SK-N-SH (cell line): ENCODE data around the gene HOXD10.

Source experiments
- EZH2phosphoT487 ChIP-seq: fragments of 200-600 bp; sonication (generic); IDR thresholded peaks from 2 replicates; pipeline ENCODE4 v1.6.1; 2017; ENCODE audit warnings: low read depth, mixed run types, mild to moderate bottlenecking, antibody characterized with exemption, moderate library complexity, borderline replicate concordance
- GATA2 ChIP-seq: sonication (generic); formaldehyde crosslinking; IDR thresholded peaks from 2 replicates; pipeline ENCODE4 v1.5.0; 2020; ENCODE audit warnings: mild to moderate bottlenecking, missing genetic modification reagents
- POLR2AphosphoS5 ChIP-seq: IDR thresholded peaks from 2 replicates; pipeline ENCODE4 v1.6.1; 2012; ENCODE audit warnings: low read depth, low read length
- RAD21 ChIP-seq: IDR thresholded peaks from 2 replicates; pipeline ENCODE4 v1.6.1; 2012; ENCODE audit warnings: mild to moderate bottlenecking, low read length
- RFX5 ChIP-seq: IDR thresholded peaks from 2 replicates; pipeline ENCODE4 v1.6.1; 2012; ENCODE audit warnings: mild to moderate bottlenecking, improper control_type of control experiment, low read length
- TEAD4 ChIP-seq: IDR thresholded peaks from 2 replicates; pipeline ENCODE4 v1.4.0; 2012; ENCODE audit warnings: mild to moderate bottlenecking, borderline replicate concordance; ENCODE audit not compliant: insufficient read depth
- ZBTB33 ChIP-seq: IDR thresholded peaks from 2 replicates; pipeline ENCODE4 v1.4.0; 2012; ENCODE audit warnings: low read depth, borderline replicate concordance
- TF ChIP-seq, protein P1 (sequence below): fragments of 200-600 bp; sonication (generic); IDR thresholded peaks from 2 replicates; pipeline ENCODE4 v1.6.1; 2017; ENCODE audit warnings: antibody characterized with exemption, mild to moderate bottlenecking, moderate library complexity
- TF ChIP-seq, protein P2 (sequence below): IDR thresholded peaks from 2 replicates; pipeline ENCODE4 v1.6.1; 2012; ENCODE audit warnings: mild to moderate bottlenecking, low read depth, low read length, moderate library complexity
- TF ChIP-seq, protein P3 (sequence below): IDR thresholded peaks from 2 replicates; pipeline ENCODE4 v1.4.0; 2012; ENCODE audit warnings: low read depth, borderline replicate concordance

- TF ChIP-seq, protein P1, sequence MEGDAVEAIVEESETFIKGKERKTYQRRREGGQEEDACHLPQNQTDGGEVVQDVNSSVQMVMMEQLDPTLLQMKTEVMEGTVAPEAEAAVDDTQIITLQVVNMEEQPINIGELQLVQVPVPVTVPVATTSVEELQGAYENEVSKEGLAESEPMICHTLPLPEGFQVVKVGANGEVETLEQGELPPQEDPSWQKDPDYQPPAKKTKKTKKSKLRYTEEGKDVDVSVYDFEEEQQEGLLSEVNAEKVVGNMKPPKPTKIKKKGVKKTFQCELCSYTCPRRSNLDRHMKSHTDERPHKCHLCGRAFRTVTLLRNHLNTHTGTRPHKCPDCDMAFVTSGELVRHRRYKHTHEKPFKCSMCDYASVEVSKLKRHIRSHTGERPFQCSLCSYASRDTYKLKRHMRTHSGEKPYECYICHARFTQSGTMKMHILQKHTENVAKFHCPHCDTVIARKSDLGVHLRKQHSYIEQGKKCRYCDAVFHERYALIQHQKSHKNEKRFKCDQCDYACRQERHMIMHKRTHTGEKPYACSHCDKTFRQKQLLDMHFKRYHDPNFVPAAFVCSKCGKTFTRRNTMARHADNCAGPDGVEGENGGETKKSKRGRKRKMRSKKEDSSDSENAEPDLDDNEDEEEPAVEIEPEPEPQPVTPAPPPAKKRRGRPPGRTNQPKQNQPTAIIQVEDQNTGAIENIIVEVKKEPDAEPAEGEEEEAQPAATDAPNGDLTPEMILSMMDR, result no peak
- TF ChIP-seq EZH2phosphoT487, result 0 out of 2 replicates have a peak, but pooled peaks have one; percentile 19
- TF ChIP-seq RFX5, result no peak
- no peak for TF ChIP-seq POLR2AphosphoS5
- TF ChIP-seq RAD21, result no peak
- no peak for TF ChIP-seq TEAD4
- TF ChIP-seq, protein P2, sequence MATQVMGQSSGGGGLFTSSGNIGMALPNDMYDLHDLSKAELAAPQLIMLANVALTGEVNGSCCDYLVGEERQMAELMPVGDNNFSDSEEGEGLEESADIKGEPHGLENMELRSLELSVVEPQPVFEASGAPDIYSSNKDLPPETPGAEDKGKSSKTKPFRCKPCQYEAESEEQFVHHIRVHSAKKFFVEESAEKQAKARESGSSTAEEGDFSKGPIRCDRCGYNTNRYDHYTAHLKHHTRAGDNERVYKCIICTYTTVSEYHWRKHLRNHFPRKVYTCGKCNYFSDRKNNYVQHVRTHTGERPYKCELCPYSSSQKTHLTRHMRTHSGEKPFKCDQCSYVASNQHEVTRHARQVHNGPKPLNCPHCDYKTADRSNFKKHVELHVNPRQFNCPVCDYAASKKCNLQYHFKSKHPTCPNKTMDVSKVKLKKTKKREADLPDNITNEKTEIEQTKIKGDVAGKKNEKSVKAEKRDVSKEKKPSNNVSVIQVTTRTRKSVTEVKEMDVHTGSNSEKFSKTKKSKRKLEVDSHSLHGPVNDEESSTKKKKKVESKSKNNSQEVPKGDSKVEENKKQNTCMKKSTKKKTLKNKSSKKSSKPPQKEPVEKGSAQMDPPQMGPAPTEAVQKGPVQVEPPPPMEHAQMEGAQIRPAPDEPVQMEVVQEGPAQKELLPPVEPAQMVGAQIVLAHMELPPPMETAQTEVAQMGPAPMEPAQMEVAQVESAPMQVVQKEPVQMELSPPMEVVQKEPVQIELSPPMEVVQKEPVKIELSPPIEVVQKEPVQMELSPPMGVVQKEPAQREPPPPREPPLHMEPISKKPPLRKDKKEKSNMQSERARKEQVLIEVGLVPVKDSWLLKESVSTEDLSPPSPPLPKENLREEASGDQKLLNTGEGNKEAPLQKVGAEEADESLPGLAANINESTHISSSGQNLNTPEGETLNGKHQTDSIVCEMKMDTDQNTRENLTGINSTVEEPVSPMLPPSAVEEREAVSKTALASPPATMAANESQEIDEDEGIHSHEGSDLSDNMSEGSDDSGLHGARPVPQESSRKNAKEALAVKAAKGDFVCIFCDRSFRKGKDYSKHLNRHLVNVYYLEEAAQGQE, result no peak
- no peak for TF ChIP-seq GATA2 (CRISPR knock-in tag)
- no peak for TF ChIP-seq ZBTB33
- TF ChIP-seq, protein P3, sequence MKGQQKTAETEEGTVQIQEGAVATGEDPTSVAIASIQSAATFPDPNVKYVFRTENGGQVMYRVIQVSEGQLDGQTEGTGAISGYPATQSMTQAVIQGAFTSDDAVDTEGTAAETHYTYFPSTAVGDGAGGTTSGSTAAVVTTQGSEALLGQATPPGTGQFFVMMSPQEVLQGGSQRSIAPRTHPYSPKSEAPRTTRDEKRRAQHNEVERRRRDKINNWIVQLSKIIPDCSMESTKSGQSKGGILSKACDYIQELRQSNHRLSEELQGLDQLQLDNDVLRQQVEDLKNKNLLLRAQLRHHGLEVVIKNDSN, result no peak
Observed at GRCh38 chr2:176083796-176084261, 32.7 kb upstream of the HOXD10 start, which contains the start of gene EVX2.
